HG02610 (cell line): Measurements from ENCODE around the gene BICC1.

Experiments
- ATAC-seq: cut with Tn5 transposase; IDR thresholded peaks from one replicate; pipeline ENCODE4 v1.9.1; 2021; ENCODE audit warnings: mild to moderate bottlenecking, moderate library complexity; ENCODE audit not compliant: unreplicated experiment

BICC1 gene

DNA sequence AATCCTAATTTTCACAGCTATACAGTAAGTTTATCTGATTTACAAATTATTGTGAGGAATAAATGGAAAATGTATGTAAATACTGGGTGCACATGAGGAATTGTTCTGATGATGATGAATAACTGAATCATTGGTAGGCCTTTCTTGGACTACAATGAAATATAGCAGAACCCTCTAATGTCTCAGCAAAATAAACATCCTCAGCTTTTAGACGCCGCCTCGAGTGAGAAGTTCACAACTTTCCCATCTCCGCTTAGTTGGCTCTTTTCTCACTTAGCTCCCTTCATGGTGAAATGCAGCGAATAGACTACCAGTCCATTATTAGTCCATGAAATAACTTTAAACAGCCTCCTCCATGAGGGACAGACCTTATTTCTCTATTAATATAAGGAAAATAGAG is 182.3 kb downstream of the BICC1 start:
- no peak for ATAC-seq

DNA sequence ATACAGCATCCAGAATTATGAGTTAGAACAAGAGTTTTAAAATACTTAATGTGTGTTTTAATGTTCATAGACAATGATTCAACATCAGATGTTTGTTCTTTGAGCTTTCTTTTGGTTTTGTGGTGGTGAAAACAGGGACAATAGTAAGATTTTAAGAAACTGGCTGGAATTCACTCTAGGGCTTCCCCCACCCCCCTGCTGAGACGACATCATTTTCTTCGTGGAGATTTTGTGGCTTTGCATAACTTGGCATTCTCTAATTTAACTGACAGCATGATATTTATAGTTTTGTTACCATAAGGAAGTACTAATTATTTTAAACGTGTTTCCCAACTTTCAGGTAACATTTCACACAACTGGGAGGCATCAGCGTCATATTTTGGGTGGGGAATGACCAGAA is 184.1 kb downstream of the BICC1 start:
- ATAC-seq: no peak

DNA sequence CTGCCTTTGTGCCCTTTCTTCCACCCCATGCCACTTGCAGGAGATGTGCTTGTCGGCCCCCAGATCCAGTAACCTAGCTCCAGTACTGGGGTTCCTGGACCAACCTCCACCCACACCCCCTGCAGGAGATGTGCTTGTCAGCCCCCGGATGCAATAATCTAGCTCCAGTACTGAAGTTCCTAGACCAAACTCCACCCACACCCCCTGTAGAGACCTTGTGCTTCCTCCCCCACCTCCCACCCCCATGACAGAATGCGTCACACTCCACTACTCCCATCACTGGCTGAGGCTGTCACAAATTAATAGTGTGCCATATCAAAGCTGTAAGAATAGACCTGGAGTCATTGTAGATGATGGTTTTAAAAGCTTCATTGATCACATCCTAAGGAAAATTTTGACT is 185.0 kb downstream of the BICC1 start:
- no peak for ATAC-seq

GRCh38 chr10:58698777-58699356 is 186.2 kb downstream of the BICC1 start:
- ATAC-seq: no peak

GRCh38 chr10:58700591-58700990 is 187.9 kb downstream of the BICC1 start:
- no peak for ATAC-seq

GRCh38 chr10:58701405-58702135 is 188.9 kb downstream of the BICC1 start:
- ATAC-seq: no peak

GRCh38 chr10:58704226-58704625 is 191.6 kb downstream of the BICC1 start:
- ATAC-seq: no peak

DNA sequence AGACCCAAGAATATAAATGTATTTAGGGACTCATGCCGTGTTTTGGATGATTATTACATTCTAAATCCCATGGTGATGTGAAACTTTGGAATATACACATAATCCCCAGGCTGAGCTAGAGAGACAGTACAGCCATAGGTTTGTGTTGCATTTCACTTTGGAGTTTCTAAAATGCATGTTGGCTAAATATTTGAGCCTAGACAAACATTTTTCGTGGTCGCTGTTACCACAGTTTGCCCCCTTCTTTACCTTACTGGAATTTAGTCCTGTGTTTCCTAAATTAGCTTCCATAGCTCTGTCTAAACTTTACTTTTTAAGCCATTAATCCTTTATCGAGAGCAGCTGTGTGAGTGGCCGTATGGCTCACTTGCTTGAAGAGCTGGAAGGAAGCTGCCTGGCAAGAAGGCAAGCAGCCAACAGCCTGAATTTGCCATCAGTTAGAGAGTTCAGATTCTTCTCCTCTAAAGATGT is 192.0 kb downstream of the BICC1 start:
- no peak for ATAC-seq

DNA sequence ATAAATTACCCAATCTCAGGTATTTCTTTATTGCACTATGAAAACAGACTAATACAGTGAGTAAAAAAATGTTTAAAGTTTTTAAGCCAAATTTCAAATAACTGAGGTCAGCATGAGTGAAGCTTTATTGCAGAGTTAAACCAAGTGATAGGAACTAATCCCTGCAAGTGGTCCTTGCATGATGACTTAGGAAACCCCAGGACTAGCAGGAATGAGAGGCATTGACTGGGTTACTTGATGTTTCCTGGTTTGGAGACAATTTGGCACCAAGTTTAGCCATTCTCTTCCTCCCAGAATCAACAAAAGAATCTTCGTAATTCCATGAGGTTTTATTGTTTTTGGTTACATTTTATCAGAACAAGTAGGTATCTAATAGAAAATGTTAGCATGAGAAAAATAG is 194.2 kb downstream of the BICC1 start:
- no peak for ATAC-seq

DNA sequence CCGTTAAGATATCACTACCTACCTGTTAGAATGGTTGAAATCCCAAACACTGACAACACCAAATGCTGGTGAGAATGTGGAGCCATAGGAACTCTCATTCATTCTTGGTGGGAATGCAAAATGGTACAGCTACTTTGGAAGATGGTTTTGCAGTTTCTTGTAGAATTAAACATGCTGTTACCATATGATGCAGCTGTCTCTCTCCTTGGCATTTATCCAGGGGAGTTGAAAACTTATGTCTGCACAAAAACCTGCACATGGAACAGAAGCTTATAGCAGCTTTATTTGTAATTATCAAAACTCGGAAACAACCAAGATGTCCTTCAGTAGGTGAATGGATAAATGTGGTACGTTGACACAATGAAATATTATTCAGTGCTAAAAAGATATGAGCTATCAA is 199.5 kb downstream of the BICC1 start:
- ATAC-seq: no peak

DNA sequence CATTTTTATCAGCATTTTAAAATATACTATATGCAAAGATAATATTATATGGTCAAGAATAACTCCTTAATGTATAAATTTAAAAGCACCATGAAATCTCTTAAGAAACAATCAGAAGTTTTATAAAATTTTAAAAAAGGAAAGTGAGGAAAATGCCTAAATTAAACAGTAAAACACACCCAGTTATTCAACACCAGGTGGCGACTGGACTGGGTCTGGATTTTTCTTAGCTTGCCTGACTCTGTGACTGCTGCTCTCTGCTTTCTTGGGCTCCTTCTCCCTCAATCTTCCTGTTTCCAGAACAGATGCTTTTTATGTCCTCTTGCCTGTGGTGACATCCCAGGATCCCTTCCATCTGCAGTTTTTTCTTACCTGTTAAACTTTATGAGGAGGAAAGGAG is 200.3 kb downstream of the BICC1 start:
- no peak for ATAC-seq

DNA sequence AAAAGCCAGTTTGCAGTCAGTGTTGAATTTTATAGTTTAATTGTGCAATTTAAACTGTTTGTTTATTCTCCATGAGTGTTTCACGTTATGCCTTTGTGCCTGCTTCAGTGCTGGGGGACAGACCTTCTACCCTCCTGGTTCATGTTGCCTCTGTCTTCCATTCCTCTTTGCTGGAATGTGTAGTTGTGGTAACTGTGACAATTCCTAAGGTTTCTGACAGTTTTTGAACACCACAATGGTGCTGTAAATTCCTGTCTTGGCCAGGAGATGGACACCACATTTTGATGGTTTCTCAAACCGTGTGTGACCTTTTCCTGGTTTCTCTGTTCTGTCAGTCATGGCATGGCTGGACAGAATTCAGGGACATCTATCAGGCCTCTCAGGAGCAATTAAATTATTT is 201.7 kb downstream of the BICC1 start:
- ATAC-seq: no peak

- no peak for ATAC-seq
Observed at GRCh38 chr10:58715061-58715460, 202.4 kb downstream of the BICC1 start.

DNA sequence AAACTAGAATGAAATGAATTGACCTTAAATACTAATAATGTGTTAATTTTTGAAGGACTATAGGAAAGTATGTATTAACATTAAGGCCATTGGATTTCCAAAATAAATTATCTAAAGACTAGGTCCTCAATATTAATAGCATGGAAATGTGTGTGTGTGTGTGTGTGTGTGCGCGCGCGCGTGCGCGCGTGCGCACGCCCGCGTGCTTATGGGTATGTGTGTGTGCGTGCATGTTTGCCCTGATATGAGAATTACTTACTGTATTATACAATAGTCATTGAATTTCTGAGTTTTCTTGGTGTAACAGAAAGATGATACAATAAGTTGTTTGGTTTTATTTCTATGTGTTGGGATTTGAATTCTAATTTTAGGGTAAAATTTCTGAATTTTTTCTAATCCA is 205.9 kb downstream of the BICC1 start:
- ATAC-seq: no peak

DNA sequence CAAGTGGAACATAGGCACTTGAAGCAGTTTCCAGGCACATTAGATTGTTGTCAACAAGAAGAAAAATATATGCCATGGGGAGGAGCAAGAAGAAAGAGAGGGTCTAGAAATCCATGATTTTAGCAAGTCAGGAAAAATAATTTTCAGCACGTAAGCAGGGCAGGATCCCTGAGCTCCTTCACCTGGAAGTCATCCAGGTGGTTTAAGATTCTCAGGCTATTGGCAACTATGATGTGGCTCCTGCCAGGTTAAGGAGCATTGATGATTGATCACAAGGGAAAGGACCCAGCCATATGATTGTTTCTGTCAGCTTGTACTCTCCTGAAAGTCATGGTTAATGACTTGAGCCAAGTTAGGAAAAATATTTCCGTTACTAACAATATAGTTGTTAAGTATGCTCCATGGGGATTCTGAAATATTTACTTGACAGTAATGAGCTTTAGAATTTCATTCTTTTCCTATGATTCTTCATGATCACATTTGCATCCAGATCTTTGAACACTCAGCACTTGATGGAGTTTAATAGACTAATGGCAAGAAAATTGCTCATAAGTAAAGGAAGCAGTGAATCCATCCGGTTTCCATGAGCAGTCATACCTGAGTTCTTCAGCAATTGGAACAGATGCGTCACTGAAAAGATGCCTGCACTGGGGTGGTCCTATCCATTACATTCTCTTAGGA is 209.1 kb downstream of the BICC1 start:
- no peak for ATAC-seq

DNA sequence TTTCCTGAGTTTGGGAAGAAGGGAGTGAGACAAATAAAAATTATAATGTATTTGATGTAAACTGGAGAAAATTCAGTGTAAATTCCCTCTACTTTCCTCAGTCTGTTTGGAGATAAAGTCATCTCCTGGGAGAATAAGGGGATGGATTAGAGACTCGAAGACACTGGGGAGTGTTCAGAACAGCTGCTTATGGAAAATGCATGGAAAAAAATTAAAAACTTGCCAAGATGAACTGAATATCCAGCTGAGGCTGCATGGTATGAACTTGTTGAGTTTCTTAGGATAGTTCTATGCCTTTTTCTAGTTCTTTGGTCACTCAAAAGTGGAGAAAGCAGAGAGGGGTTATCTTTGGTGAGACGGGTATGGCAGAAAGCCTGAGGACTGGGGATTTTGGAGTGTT is 210.5 kb downstream of the BICC1 start:
- no peak for ATAC-seq

GRCh38 chr10:58723966-58724365 is 211.3 kb downstream of the BICC1 start:
- ATAC-seq: no peak

DNA sequence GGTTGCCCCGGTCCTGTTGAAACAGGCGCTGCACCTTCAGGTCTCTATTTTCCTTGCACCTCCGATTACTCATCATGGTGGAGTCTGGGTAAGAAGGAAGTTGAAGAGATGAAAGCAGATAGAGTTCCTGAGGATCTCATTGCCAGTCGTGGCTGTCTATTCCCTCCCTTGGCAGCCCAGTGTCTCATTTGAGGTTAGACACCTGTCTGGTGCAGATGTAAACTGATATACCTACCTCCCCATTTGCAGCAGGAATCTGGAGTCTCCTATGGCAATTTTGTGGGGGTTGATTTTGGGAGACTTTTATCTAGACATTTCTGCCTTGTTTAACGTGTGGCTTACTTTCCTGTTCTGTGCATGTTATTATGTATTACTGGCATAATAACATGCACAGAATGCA is 212.1 kb downstream of the BICC1 start:
- no peak for ATAC-seq

DNA sequence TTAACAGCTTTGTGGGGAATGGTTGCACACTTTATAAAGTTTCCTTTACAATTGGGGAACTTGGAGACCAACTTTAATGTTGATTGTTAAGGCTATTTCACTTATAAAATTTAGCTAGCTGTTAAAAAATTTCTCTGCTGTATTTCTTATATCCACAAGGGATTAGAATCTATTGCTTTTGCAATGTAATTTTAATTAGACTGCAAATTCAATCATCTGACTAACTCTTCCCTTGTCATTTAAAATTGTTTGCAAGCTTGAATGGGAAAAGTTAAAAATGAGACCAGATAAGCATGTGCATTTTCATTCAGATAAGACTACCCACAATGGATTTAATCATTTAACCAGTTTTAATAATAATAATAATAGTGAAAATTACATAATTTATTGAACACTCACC is 213.2 kb downstream of the BICC1 start:
- no peak for ATAC-seq

DNA sequence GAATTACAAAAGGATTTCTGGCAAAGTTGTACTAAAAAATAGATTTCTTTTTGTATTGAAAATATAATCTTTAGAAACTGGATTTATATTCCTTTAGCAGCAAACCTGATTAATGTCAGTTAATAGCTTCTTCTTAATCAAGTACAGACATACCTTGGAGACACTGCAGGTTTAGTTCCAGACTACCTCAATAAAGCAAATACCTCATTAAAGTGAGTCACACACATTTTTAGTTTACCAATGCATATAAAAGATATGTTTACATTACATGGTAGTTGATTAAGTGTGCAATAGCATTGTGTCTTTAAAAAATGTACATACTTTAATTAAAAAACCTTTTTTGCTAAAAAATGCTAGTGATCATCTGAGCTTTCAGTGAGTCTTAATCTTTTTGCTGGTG is 215.0 kb downstream of the BICC1 start:
- no peak for ATAC-seq

- ATAC-seq: no peak
Observed at GRCh38 chr10:58731276-58731675, 218.6 kb downstream of the BICC1 start.

DNA sequence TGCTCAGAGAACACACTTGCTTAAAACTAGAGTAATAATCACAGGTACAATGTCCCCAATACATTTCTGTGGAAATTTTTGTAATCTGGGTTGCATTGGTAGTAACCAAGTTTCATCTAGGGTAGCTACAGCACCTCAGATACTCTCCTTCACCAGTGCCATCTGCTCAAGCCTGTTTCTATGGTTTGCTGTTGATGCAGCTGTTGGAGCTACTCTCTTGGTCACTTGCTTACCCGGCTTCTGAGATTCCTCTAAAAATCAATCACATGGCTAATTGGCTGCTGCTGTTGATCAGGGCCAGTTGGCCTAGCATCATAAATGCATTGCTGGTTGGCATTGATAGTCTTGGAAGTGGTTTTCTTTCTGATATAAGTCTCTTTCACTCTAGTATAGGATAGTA is 220.8 kb downstream of the BICC1 start:
- no peak for ATAC-seq
